ENCODE measurements around the gene COL21A1. TPM values are rescaled to one million over a fixed set of nuclear protein-coding genes. Genes with fewer than 3 reads are reported as not detected.
A peak's percentile ranks its signal among the peaks of the same experiment; 100 is the strongest.

Gene COL21A1
- total RNA-seq, 1 experiment from 2014 or later, result 49.0 TPM

GRCh38 chr6:56247654-56248122 is 308 bp upstream of the COL21A1 start:
- H3K27me3 ChIP-seq (replicated peaks; ENCODE audit: insufficient read depth, low read depth, low read length, poor library complexity), result no peaks in the 10 kb centered on the region
- TF ChIP-seq EZH2 (IDR thresholded peaks at IDR 0.05; ENCODE audit: borderline replicate concordance, low read depth, low read length, poor library complexity, severe bottlenecking) (no peak), CTCF (conservative IDR thresholded peaks at IDR 0.05; ENCODE audit: low read depth, low read length) (no peak)
- POLR2A ChIA-PET (ENCODE audit: low non-redundant PET), result no interaction called here
- peak overlapping the region; percentile 71 for H3K27ac ChIP-seq (ENCODE audit: low read depth, low read length, poor library complexity, severe bottlenecking)
- no peaks in the 10 kb centered on the region for H3K9me3 ChIP-seq (ENCODE audit: low read depth, low read length, poor library complexity, severe bottlenecking)
- peak overlapping the region; percentile 69 for H3K4me3 ChIP-seq (ENCODE audit: low read depth, low read length, poor library complexity, severe bottlenecking)
- intact Hi-C loops (cut with micrococcal nuclease; ENCODE audit: unreplicated experiment), result no loop called here
- CTCF ChIA-PET, result no interaction called here
- DNase-seq (ENCODE audit: low spot score), result no peak
- BruUV-seq (replicated peaks), result no TSS peak
- H3K36me3 ChIP-seq (ENCODE audit: insufficient read depth, low read length, poor library complexity, severe bottlenecking), result no peaks in the 10 kb centered on the region
- peaks cover 37% of the 10 kb centered on the region for H3K4me1 ChIP-seq (ENCODE audit: insufficient read depth, low read length, poor library complexity, severe bottlenecking)

GRCh38 chr6:56246541-56246880 is 869 bp downstream of the COL21A1 start:
- no peak for DNase-seq (ENCODE audit: low spot score)
- H3K4me1 ChIP-seq (ENCODE audit: insufficient read depth, low read length, poor library complexity, severe bottlenecking), result peaks cover 48% of the 10 kb centered on the region
- H3K9me3 ChIP-seq (ENCODE audit: low read depth, low read length, poor library complexity, severe bottlenecking), result no peaks in the 10 kb centered on the region
- peak overlapping the region; percentile 71 for H3K27ac ChIP-seq (ENCODE audit: low read depth, low read length, poor library complexity, severe bottlenecking)
- CTCF ChIA-PET, result no interaction called here
- no peaks in the 10 kb centered on the region for H3K27me3 ChIP-seq (replicated peaks; ENCODE audit: insufficient read depth, low read depth, low read length, poor library complexity)
- no peaks in the 10 kb centered on the region for H3K36me3 ChIP-seq (ENCODE audit: insufficient read depth, low read length, poor library complexity, severe bottlenecking)
- POLR2A ChIA-PET (ENCODE audit: low non-redundant PET), result interaction anchor here (0.5 kb wide), 1 partner anchor 268 kb away, joined by 3 read pairs; no protein-coding TSS in a partner anchor
- TF ChIP-seq EZH2 (IDR thresholded peaks at IDR 0.05; ENCODE audit: borderline replicate concordance, low read depth, low read length, poor library complexity, severe bottlenecking) (no peak), CTCF (conservative IDR thresholded peaks at IDR 0.05; ENCODE audit: low read depth, low read length) (no peak)
- H3K4me3 ChIP-seq (ENCODE audit: low read depth, low read length, poor library complexity, severe bottlenecking), result peak overlapping the region; percentile 69
- no TSS peak for BruUV-seq (replicated peaks)
- intact Hi-C loops (cut with micrococcal nuclease; ENCODE audit: unreplicated experiment), result no loop called here

GRCh38 chr6:56245903-56246351 is 1.5 kb downstream of the COL21A1 start:
- POLR2A ChIA-PET (ENCODE audit: low non-redundant PET), result no interaction called here
- CTCF ChIA-PET, result no interaction called here
- intact Hi-C loops (cut with micrococcal nuclease; ENCODE audit: unreplicated experiment), result no loop called here
- Histone ChIP-seq H3K36me3 (ENCODE audit: insufficient read depth, low read length, poor library complexity, severe bottlenecking) (no peaks in the 10 kb centered on the region), H3K9me3 (ENCODE audit: low read depth, low read length, poor library complexity, severe bottlenecking) (no peaks in the 10 kb centered on the region), H3K4me3 (ENCODE audit: low read depth, low read length, poor library complexity, severe bottlenecking) (peak overlapping the region; percentile 69), H3K4me1 (ENCODE audit: insufficient read depth, low read length, poor library complexity, severe bottlenecking) (peaks cover 54% of the 10 kb centered on the region), H3K27me3 (replicated peaks; ENCODE audit: insufficient read depth, low read depth, low read length, poor library complexity) (no peaks in the 10 kb centered on the region), H3K27ac (ENCODE audit: low read depth, low read length, poor library complexity, severe bottlenecking) (peak overlapping the region; percentile 71)
- peak; percentile 77 for DNase-seq (ENCODE audit: low spot score)
- TF ChIP-seq EZH2 (IDR thresholded peaks at IDR 0.05; ENCODE audit: borderline replicate concordance, low read depth, low read length, poor library complexity, severe bottlenecking) (no peak), CTCF (conservative IDR thresholded peaks at IDR 0.05; ENCODE audit: low read depth, low read length) (no peak)
- BruUV-seq (replicated peaks), result TSS peak; percentile 30

Data from A673 (cell line).